Left lung (tissue), 10 donors: ENCODE results near the gene NAIF1. TPM values are rescaled to one million over a fixed set of nuclear protein-coding genes. Genes with fewer than 3 reads are reported as not detected.
"Not testable (repeated sequence)": the region's sequence is repeated elsewhere in the genome, so short reads cannot be mapped to it uniquely, and the experiment has no call there.

ENCODE experiments used
- ATAC-seq: fragments of 200-7000 bp; cut with Tn5 transposase; one replicate; pipeline ENCODE4 v1.9.1; 2020; ENCODE audit warnings: moderate library complexity
- DNase-seq, 4 donors: peaks; one replicate each; pipeline ENCODE4 v3.0.0-alpha.2; 2013 to 2020
- H3K27ac ChIP-seq, 2 donors: fragments of 200-600 bp; sonication (generic) in 1 of 2; one replicate each; pipeline versions ENCODE4 v1.5.0 to v1.8.0; 2020 to 2021
- H3K27me3 ChIP-seq, 2 donors: fragments of 200-600 bp; sonication (generic) in 1 of 2; one replicate each; pipeline versions ENCODE4 v1.5.0 to v1.8.0; 2020 to 2021
- H3K36me3 ChIP-seq, 2 donors: fragments of 200-600 bp; sonication (generic) in 1 of 2; one replicate each; pipeline versions ENCODE4 v1.5.0 to v1.8.0; 2020 to 2021
- H3K4me1 ChIP-seq, 2 donors: fragments of 200-600 bp; one replicate each; pipeline ENCODE4 v1.8.0; 2021
- H3K4me3 ChIP-seq, 2 donors: fragments of 200-600 bp; sonication (generic) in 1 of 2; one replicate each; pipeline versions ENCODE4 v1.5.0 to v1.8.0; 2020 to 2021; ENCODE audit warnings: mild to moderate bottlenecking in 1 of 2
- H3K9me3 ChIP-seq, 2 donors: fragments of 200-600 bp; sonication (generic) in 1 of 2; one replicate each; pipeline versions ENCODE4 v1.5.0 to v1.8.0; 2020 to 2021
- intact Hi-C, 2 donors: fragments of 100-400 bp; cut with DNase I; formaldehyde crosslinking; loops; one replicate each; pipeline versions ENCODE4 v1.11.2 to v1.14.2; 2022
- polyA plus RNA-seq, 6 donors: library from polyadenylated mRNA; unstranded; fragments of 120-200 nt; gene quantifications; one replicate each; pipeline ENCODE4 v1.2.1, GENCODE V29; 2013; ENCODE audit not compliant: insufficient read length in 6 of 6
- total RNA-seq, 2 donors: library from RNA; stranded (reverse); fragmentation: NEBNext Ultra II Directional; extraction: Animal tissue kit (Norgen Biotek cat#: 25700); gene quantifications; one replicate each; pipeline ENCODE4 v1.2.1, GENCODE V29; 2021
- TF ChIP-seq, protein P1 (sequence below), 2 donors: fragments of 200-600 bp; sonication (generic) in 1 of 2; IDR thresholded peaks; one replicate each; pipeline versions ENCODE4 v1.5.0 to v1.8.0; 2021; ENCODE audit warnings: antibody characterized with exemption in 2 of 2
- donor health status: DM: no; HTN: yes; CAD: no.
- donor health status: DM: no; HTN: no; CAD: no.

The NAIF1 gene
- total and polyA plus RNA-seq, 8 donors: 7.7 to 11.5 (median 9.4) TPM

DNA sequence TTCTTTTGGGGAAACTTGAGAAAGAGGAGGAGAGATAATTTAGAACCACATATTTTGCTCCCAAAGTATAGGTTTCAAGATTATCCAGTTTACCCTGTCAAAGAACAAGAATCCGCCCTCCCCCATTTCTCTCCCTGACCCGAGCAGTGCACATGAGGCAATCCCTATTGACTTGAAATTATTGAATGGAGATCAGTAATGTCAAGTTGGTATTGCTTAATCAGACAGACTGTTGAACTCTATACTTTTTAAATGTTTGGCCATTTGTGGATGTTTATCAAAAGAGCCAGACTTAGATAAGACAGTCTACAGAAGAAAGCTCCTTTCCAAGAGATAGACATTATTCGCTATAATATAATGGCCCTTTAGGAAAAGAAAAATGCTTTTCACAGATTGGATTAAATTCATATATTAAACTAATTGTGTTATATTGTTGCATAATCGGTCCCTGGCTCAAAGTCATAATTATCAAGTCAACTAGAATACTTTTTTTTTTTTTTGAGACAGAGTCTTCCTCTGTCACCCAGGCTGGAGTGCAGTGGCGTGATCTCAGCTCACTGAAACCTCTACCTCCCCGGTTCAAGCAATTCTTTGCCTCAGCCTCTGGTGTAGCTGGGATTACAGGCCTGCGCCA is 6.2 kb upstream of the NAIF1 start:
- no peak for DNase-seq
- H3K4me1 ChIP-seq: peaks cover 41 to 81% of the 10 kb centered on the region in 2 donors
- peak; percentile 2 for ATAC-seq

DNA sequence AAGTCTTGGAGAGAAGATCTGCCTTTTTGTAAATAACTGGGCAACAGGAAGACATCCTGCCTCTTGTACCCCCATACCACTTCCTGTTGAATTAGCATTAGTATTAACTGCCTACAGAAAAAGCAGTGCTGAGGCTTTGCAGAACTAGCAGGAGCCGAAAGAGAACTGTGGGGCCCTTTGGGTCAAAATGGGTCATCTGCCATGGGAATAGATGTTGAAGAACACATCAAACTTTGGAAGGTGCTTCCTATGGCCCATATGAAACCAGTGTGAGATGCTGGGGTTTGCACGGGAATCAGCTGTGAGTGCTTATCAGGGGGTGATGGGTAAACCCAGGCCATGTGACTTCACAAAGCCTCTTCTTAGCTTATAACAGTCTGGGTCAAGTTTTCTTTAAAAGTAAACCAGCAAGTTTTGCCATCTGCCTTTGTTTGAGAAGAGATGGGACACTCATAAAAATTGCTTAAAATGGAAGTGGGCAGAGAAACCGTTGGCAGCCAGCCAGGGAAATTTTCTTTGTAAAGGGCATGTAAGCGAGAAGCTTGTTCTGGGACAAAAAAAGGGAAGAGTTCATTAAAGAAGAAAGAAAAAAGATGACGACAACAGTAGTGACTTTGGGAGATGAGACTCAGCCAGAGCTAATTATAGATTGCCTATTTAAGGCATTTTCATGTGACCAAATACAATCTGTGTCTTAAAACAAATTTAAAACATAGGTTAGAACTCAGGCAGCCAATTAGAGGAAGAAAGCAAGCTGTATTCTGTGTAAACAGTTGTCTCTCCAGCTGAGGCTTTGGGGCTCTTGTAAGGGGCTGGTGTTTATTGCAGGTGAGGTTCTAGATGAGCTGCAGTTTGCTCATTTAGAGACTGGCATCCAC is 5.3 kb upstream of the NAIF1 start:
- Histone ChIP-seq H3K36me3 (no peaks in the 10 kb centered on the region), H3K9me3 (no peaks in the 10 kb centered on the region), H3K27me3 (no peaks in the 10 kb centered on the region), H3K27ac (peak overlapping the region; percentile 77 to 88), H3K4me3 (peak overlapping the region in 1 of 2 donors; percentile 17), H3K4me1 (peaks cover 34 to 71% of the 10 kb centered on the region in 2 donors)
- peak in 3 of 4 donors; percentile 75 to 89 (median 83) for DNase-seq
- no peak for ATAC-seq
- TF ChIP-seq, protein P1, sequence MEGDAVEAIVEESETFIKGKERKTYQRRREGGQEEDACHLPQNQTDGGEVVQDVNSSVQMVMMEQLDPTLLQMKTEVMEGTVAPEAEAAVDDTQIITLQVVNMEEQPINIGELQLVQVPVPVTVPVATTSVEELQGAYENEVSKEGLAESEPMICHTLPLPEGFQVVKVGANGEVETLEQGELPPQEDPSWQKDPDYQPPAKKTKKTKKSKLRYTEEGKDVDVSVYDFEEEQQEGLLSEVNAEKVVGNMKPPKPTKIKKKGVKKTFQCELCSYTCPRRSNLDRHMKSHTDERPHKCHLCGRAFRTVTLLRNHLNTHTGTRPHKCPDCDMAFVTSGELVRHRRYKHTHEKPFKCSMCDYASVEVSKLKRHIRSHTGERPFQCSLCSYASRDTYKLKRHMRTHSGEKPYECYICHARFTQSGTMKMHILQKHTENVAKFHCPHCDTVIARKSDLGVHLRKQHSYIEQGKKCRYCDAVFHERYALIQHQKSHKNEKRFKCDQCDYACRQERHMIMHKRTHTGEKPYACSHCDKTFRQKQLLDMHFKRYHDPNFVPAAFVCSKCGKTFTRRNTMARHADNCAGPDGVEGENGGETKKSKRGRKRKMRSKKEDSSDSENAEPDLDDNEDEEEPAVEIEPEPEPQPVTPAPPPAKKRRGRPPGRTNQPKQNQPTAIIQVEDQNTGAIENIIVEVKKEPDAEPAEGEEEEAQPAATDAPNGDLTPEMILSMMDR (IDR thresholded peaks at IDR 0.05): no peak
- intact Hi-C loops: no loop called here

More for the DNA sequence above, 6.2 kb upstream of the NAIF1 start:
- Histone ChIP-seq H3K4me3 (no peak overlapping the region), H3K36me3 (no peaks in the 10 kb centered on the region), H3K27me3 (no peaks in the 10 kb centered on the region), H3K9me3 (no peaks in the 10 kb centered on the region), H3K27ac (peak overlapping the region; percentile 77 to 88)
- TF ChIP-seq, protein P1 (IDR thresholded peaks at IDR 0.05): no peak
- intact Hi-C loops: no loop called here

DNA sequence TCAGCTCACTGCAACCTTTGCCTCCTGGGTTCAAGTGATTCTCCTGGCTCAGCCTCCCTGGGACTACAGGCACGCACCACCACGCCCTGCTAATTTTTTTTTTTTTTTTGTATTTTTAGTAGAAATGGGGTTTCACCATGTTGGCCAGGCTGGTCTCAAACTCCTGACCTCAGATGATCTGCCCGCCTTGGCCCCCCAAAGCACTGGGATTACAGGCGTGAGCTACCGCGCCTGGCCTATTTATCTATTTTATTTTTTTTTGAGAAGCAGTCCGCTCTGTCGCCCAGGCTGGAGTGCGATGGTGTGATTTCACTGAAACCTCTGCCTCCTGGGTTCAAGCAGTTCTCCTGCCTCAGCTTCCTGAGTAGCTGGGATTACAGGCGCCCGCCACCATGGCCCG is 4.4 kb upstream of the NAIF1 start:
- H3K27ac ChIP-seq: peak overlapping the region; percentile 77 to 88
- H3K36me3 ChIP-seq, intact Hi-C loops, H3K27me3 ChIP-seq, H3K9me3 ChIP-seq, ATAC-seq, DNase-seq: not testable (repeated sequence)
- peaks cover 38 to 70% of the 10 kb centered on the region in 2 donors for H3K4me1 ChIP-seq
- peak overlapping the region in 1 of 2 donors; percentile 17 for H3K4me3 ChIP-seq

DNA sequence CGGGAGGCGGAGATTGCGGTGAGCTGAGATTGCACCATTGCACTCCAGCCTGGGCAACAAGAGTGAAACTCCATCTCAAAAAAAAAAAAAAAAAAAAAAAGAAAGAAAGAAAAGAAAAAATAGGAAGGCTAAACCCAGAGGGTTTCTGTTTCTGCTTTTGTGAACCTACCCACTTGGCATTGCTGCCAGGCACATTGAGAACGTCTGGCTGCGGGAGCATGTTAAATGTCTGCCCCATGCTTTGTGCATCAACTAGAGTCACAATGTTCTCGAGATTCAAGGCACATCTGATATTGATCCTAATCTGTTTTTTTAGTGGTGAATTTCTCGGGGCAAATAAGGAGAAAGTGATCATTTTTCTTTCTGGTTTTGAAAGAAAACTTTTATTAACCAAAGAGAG is 3.8 kb upstream of the NAIF1 start:
- H3K4me1 ChIP-seq: peaks cover 44 to 75% of the 10 kb centered on the region in 2 donors
- no peak for ATAC-seq

DNA sequence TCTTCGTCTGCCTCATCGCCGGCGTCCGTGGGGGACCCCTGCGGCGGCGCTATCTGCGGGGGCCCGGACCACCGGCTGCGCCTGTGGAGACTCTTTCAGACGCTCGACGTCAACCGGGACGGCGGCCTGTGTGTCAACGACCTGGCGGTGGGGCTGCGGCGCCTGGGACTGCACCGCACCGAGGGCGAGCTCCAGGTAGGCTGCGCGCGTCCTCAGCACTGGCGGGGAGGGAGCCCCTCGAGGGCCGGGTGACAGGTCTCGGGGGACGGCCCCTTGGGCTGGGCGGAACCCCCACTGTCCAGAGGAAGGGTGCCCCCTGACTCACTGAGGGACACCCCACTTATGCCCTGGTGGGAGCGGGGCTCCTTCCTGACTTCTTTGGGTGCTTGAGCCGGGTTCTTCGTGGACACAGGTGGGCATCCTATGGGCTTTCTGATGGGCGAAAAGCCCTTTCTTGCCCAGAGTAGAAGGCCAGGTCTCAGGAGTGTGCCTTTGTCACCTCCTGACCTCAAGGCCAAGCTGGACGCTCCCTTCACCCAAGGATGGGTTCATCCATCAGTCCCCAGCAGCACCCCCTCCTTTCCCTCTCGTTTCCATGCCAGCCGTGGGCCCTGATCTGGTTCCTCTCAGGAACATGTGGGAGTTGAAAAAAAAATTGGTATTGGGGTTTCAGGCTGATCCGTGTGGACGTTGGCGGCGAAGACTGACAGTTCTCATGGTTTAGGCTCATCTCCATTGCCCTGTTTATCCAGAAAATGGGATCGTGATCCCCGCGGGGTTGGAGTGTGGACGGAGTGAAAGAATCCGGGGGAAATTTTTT is 1.5 kb upstream of the NAIF1 start:
- Histone ChIP-seq H3K4me3 (peak overlapping the region; percentile 86 to 97), H3K9me3 (no peaks in the 10 kb centered on the region), H3K27ac (peak overlapping the region; percentile 89 to 97), H3K27me3 (no peaks in the 10 kb centered on the region), H3K36me3 (peaks cover 0 to under 1% of the 10 kb centered on the region in 2 donors), H3K4me1 (peaks cover 39 to 81% of the 10 kb centered on the region in 2 donors)
- TF ChIP-seq, protein P1 (IDR thresholded peaks at IDR 0.05): no peak
- peak in 1 of 4 donors; percentile 64 for DNase-seq
- intact Hi-C loops: no loop called here
- no peak for ATAC-seq

More for the DNA sequence above, 3.8 kb upstream of the NAIF1 start:
- peak overlapping the region in 1 of 2 donors; percentile 97 for H3K4me3 ChIP-seq
- peak overlapping the region in 1 of 2 donors; percentile 88 for H3K27ac ChIP-seq
- intact Hi-C loops: no loop called here
- DNase-seq: no peak
- TF ChIP-seq, protein P1 (IDR thresholded peaks at IDR 0.05): no peak
- no peaks in the 10 kb centered on the region for H3K27me3 ChIP-seq
- H3K9me3 ChIP-seq: no peaks in the 10 kb centered on the region
- no peaks in the 10 kb centered on the region for H3K36me3 ChIP-seq
